ENCODE data around the gene RASL10A. TPM values are rescaled to one million over a fixed set of nuclear protein-coding genes. Genes with fewer than 3 reads are reported as not detected.

RASL10A gene
- total and polyA plus RNA-seq, 9 of the 15 experiments (the other 6 are each of a cell fraction or from before 2014, with no cell fraction given): 0.17 to 1.2 (median 0.45) TPM; not detected in 3

GRCh38 chr22:29267858-29268510 lies 47.5 kb downstream of the RASL10A start, which contains the start of the genes EWSR1 and RHBDD3:
TSS of gene EWSR1 (plus strand) at chr22:29268268. CDS start at chr22:29268337, 69 bp downstream.
TSS of gene RHBDD3 (minus strand) at chr22:29267981. CDS start at chr22:29265626, 2,355 bp downstream.
- H3K4me2 ChIP-seq (ENCODE audit: insufficient read depth, low read length): peak within 1 kb of the TSS; percentile 96
- H2AFZ ChIP-seq (ENCODE audit: low read depth, low read length): peak within 1 kb of the TSS; percentile 100
- WGBS (ENCODE audit: insufficient coverage, low coverage, missing lambda C conversion rate): under 1% methylated on average over 51 of the region's 67 CpGs
- peak; percentile 85 for ATAC-seq
- peaks cover 24 to 31% of the 10 kb centered on the region in 2 experiments; a peak in 4 of 5 replicates for H3K4me1 ChIP-seq (replicated peaks in 1 of 2; ENCODE audit: control insufficient read depth in 2 of 2, insufficient read depth in 2 of 2, low read length in 2 of 2)
- POLR2A ChIA-PET: interaction anchor here (0.5 to 2.9 kb wide), 13 partner anchors 9 to 1918 kb away, joined by 3 to 10 read pairs (median 3); partner anchors contain the start of gene XBP1
- peak within 1 kb of the TSS; percentile 100 for H3K9ac ChIP-seq (ENCODE audit: insufficient read depth in 1 of 2, low read depth in 2 of 2, low read length in 2 of 2)
- BruUV-seq (replicated peaks): no TSS peak
- H3K9me1 ChIP-seq (ENCODE audit: control insufficient read depth, insufficient read depth, low read length): peaks cover 6% of the 10 kb centered on the region
- intact Hi-C loops (cut with micrococcal nuclease) (loop anchor here (10.0 kb wide), 1 partner anchor 383 kb away; the partner anchor contains the start of gene ZNRF3), in situ Hi-C loops (cut with MboI) (no loop called here)
- CTCF ChIA-PET (ENCODE audit: low intra/inter-chr PET ratio): no interaction called here
- peak; percentile 84 for FAIRE-seq
- H3K27me3 ChIP-seq (ENCODE audit: control insufficient read depth in 2 of 2, insufficient read depth in 2 of 2, low read length in 2 of 2): no peaks in the 10 kb centered on the region
- H3K79me2 ChIP-seq (ENCODE audit: control insufficient read depth, insufficient read depth, low read length): peaks cover 74% of the 10 kb centered on the region
- peaks cover 72% of the 10 kb centered on the region for H3K36me3 ChIP-seq (ENCODE audit: control insufficient read depth, insufficient read depth, low read length)
- H4K20me1 ChIP-seq (replicated peaks; ENCODE audit: control insufficient read depth, insufficient read depth, low read length): peaks cover 34% of the 10 kb centered on the region
- peak; percentile 81 to 96 (median 88) for DNase-seq (ENCODE audit: extremely low read depth in 1 of 4, low spot score in 3 of 4)
- peak within 1 kb of the TSS; percentile 100 for H3K27ac ChIP-seq (ENCODE audit: extremely low read depth, low read depth, low read length)
- H3K4me3 ChIP-seq: peak within 1 kb of the TSS; percentile 91
- no peaks in the 10 kb centered on the region for H3K9me3 ChIP-seq (replicated peaks; ENCODE audit: control insufficient read depth, insufficient read depth, low read depth, low read length)
- TF ChIP-seq RFX7 (CRISPR knock-in tag; IDR thresholded peaks at IDR 0.05) (no peak), CREM (IDR thresholded peaks at IDR 0.05; ENCODE audit: low read depth) (peak; percentile 49), MED1 (CRISPR knock-in tag; IDR thresholded peaks at IDR 0.05; ENCODE audit: borderline replicate concordance) (no peak), PHB (CRISPR knock-in tag; IDR thresholded peaks at IDR 0.05) (no peak), TFAP4 (CRISPR knock-in tag; IDR thresholded peaks at IDR 0.05; ENCODE audit: borderline replicate concordance) (peak; percentile 93), ZNF668 (CRISPR knock-in tag; IDR thresholded peaks at IDR 0.05) (no peak), RAD51 (IDR thresholded peaks at IDR 0.05; ENCODE audit: borderline replicate concordance, low read depth) (peak; percentile 36; the same call in 1 of the 2 replicates), ILK (tag; IDR thresholded peaks at IDR 0.05; ENCODE audit: borderline replicate concordance, low read depth) (no peak), PCBP2 (IDR thresholded peaks at IDR 0.05; ENCODE audit: low read depth, low read length, poor library complexity, severe bottlenecking) (no peak), THAP12 (CRISPR knock-in tag; IDR thresholded peaks at IDR 0.05) (peak; percentile 17; the same call in 1 of the 2 replicates), C11orf30 (IDR thresholded peaks at IDR 0.05; ENCODE audit: low read depth) (peak; percentile 63), THRAP3 (IDR thresholded peaks at IDR 0.05; ENCODE audit: borderline replicate concordance) (no peak), PKNOX1 (IDR thresholded peaks at IDR 0.05) (0 out of 2 replicates have a peak, but pooled peaks have one; percentile 11)
- TF ChIP-seq, protein P1, sequence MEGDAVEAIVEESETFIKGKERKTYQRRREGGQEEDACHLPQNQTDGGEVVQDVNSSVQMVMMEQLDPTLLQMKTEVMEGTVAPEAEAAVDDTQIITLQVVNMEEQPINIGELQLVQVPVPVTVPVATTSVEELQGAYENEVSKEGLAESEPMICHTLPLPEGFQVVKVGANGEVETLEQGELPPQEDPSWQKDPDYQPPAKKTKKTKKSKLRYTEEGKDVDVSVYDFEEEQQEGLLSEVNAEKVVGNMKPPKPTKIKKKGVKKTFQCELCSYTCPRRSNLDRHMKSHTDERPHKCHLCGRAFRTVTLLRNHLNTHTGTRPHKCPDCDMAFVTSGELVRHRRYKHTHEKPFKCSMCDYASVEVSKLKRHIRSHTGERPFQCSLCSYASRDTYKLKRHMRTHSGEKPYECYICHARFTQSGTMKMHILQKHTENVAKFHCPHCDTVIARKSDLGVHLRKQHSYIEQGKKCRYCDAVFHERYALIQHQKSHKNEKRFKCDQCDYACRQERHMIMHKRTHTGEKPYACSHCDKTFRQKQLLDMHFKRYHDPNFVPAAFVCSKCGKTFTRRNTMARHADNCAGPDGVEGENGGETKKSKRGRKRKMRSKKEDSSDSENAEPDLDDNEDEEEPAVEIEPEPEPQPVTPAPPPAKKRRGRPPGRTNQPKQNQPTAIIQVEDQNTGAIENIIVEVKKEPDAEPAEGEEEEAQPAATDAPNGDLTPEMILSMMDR (IDR thresholded peaks at IDR 0.05 in 2 of 3, conservative IDR thresholded peaks at IDR 0.05 in 1 of 3; ENCODE audit: insufficient read depth in 2 of 3, low read depth in 1 of 3, low read length in 3 of 3): peak in 1 of 3 experiments; percentile 0; a peak in 1 of 6 replicates

All from K562 (cell line).